Measurements from ENCODE around the gene MRPL50.

GRCh38 chr9:101409079-101409477, 10.7 kb upstream of the MRPL50 start:
- TF ChIP-seq EZH2 (IDR thresholded peaks at IDR 0.05; ENCODE audit: borderline replicate concordance, low read length) (no peak), CTCF (conservative IDR thresholded peaks at IDR 0.05 in 1 of 2, IDR thresholded peaks at IDR 0.05 in 1 of 2; ENCODE audit: extremely low read depth in 1 of 2, insufficient read depth in 1 of 2, low read depth in 1 of 2, low read length in 2 of 2) (no peak)
